Ishikawa (cell line): Measurements from ENCODE around the gene ASAP2.

ENCODE experiments used
- CEBPB ChIP-seq: IDR thresholded peaks from 2 replicates; pipeline ENCODE4 v1.6.1; 2012
- CREB1 ChIP-seq: IDR thresholded peaks from 2 replicates; pipeline ENCODE4 v1.6.1; 2012; ENCODE audit warnings: low read depth
- EGR1 ChIP-seq: IDR thresholded peaks from 2 replicates; pipeline ENCODE4 v1.6.1; 2012
- EP300 ChIP-seq: IDR thresholded peaks from 2 replicates; pipeline ENCODE4 v1.6.1; 2012; ENCODE audit warnings: borderline replicate concordance
- FOXM1 ChIP-seq: IDR thresholded peaks from 2 replicates; pipeline ENCODE4 v1.6.1; 2012; ENCODE audit warnings: low read depth, borderline replicate concordance
- NFIC ChIP-seq: IDR thresholded peaks from 2 replicates; pipeline ENCODE4 v1.6.1; 2012
- RAD21 ChIP-seq: IDR thresholded peaks from 2 replicates; pipeline ENCODE4 v1.6.1; 2012; ENCODE audit warnings: low read depth
- REST ChIP-seq: IDR thresholded peaks from 2 replicates; pipeline ENCODE4 v1.6.1; 2012; ENCODE audit warnings: low read depth, mild to moderate bottlenecking
- TAF1 ChIP-seq: IDR thresholded peaks from 2 replicates; pipeline ENCODE4 v1.6.1; 2012; ENCODE audit warnings: low read depth, mild to moderate bottlenecking
- TCF12 ChIP-seq: IDR thresholded peaks from 2 replicates; pipeline ENCODE4 v1.6.1; 2012; ENCODE audit warnings: low read depth
- TEAD4 ChIP-seq: IDR thresholded peaks from 2 replicates; pipeline ENCODE4 v1.6.1; 2012
- YY1 ChIP-seq: IDR thresholded peaks from 2 replicates; pipeline ENCODE4 v1.6.1; 2012; ENCODE audit warnings: low read depth
- ZBTB7A ChIP-seq: IDR thresholded peaks from 2 replicates; pipeline ENCODE4 v1.6.1; 2012; ENCODE audit warnings: low read depth
- TF ChIP-seq, protein P1 (sequence below): IDR thresholded peaks from 2 replicates; pipeline ENCODE4 v1.6.1; 2012
- TF ChIP-seq, protein P2 (sequence below): IDR thresholded peaks from 2 replicates; pipeline ENCODE4 v1.6.1; 2012

ASAP2 gene

DNA sequence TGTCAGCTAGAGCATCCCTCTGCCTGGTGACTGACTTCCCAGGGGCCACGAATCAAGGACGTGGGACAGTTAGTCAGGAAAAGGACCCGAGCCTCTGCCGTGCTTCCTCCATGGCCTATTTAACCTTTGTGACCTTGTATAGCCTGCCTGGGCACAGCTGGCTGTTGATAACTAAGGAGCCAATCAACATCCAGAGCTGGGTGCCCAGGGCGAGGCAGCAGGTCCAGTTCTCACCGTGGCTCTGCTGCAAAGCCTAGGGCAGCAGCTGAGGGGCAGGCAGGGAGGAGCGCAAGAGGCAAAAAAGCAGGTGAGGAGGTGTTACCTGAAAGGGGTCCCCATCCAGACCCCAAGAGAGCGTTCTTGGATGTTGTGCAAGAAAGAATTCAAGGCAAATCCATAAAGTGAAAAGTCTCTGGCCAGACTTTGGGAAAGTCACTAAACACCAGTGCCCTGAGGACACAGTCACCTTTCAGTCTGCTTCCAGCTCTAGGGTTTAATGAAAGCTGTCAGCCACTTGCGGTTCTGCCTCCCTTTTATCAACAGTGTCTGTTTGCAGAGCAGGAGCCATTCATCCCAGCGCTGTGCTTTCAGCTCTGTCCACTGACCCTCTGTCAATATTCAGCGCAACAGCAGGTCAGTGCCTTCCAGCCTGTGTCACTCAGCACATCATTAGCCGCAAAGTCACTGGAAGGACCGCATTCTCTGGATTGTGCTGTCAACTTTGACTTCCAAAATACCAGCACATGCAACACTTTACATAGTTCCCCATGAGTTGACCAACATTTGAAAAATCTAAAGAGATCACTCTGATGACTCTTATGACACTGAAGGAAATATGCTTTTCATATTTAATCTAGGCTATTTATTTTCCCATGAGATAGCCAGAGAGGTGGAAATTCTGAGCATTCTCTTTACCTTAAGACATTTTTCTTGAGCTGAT lies 38.6 kb upstream of the ASAP2 start:
- TF ChIP-seq CEBPB (no peak), NFIC (no peak), TCF12 (no peak), CREB1 (no peak), EGR1 (no peak)
- TF ChIP-seq, protein P1, sequence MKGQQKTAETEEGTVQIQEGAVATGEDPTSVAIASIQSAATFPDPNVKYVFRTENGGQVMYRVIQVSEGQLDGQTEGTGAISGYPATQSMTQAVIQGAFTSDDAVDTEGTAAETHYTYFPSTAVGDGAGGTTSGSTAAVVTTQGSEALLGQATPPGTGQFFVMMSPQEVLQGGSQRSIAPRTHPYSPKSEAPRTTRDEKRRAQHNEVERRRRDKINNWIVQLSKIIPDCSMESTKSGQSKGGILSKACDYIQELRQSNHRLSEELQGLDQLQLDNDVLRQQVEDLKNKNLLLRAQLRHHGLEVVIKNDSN = no peak

DNA sequence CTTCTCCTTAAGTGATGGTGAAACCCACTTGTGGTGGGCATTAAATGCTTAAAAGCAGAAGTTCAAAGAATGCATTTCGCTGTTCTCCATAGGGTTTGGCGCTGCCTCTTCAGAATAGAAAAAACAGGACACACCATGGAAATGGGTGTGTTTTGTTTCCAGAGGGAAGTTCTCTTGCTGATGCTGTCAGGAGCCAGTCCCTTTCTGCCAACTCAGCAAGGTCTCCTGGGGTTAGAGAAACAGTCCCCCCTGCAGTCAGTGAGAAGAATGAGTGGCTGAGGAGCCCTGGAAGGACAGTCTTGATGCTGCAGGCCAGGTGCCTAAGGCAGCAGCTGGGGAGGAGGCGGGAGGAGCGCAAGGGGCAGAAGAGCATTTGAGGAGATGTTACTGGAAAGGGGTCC lies 37.8 kb upstream of the ASAP2 start:
- TF ChIP-seq, protein P2, sequence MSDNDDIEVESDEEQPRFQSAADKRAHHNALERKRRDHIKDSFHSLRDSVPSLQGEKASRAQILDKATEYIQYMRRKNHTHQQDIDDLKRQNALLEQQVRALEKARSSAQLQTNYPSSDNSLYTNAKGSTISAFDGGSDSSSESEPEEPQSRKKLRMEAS = no peak
- TF ChIP-seq RAD21 = peak; percentile 32; the same call in 1 of the 2 replicates

- TF ChIP-seq, protein P1 = no peak
- TF ChIP-seq TEAD4 (no peak), YY1 (no peak), TCF12 (no peak), CREB1 (no peak), FOXM1 (no peak), TAF1 (no peak), EGR1 (no peak), NFIC (no peak), CEBPB (no peak), EP300 (no peak), RAD21 (no peak), REST (no peak), ZBTB7A (no peak)
- TF ChIP-seq, protein P2 = no peak
These were observed 37.1 kb upstream of the ASAP2 start for GRCh38 chr2:9169349-9170107.

- TF ChIP-seq REST = no peak
- TF ChIP-seq CEBPB = no peak
- TF ChIP-seq TAF1 = no peak
- TF ChIP-seq, protein P1 = no peak
- peak; percentile 9; the same call in 1 of the 2 replicates for TF ChIP-seq RAD21
- no peak for TF ChIP-seq ZBTB7A
- TF ChIP-seq TCF12 = peak; percentile 69
- TF ChIP-seq TEAD4 = peak; percentile 83
- 0 out of 2 replicates have a peak, but pooled peaks have one; percentile 40 for TF ChIP-seq FOXM1
- 0 out of 2 replicates have a peak, but pooled peaks have one; percentile 27 for TF ChIP-seq YY1
- TF ChIP-seq EP300 = peak; percentile 74; the same call in 1 of the 2 replicates
- TF ChIP-seq CREB1 = no peak
These were observed 36.0 kb upstream of the ASAP2 start for GRCh38 chr2:9170458-9171130.
